ENCODE data around the gene WDR81.

The WDR81 gene

GRCh38 chr17:1745513-1746020, 21.1 kb downstream of the WDR81 start:
- no peaks in the 10 kb centered on the region for H3K27me3 ChIP-seq (ENCODE audit: insufficient read depth, poor library complexity, severe bottlenecking)
- H3K4me1 ChIP-seq (ENCODE audit: insufficient read depth, poor library complexity, severe bottlenecking) = no peaks in the 10 kb centered on the region
- no peaks in the 10 kb centered on the region for H3K36me3 ChIP-seq (ENCODE audit: low read depth)
- no peak overlapping the region for H3K4me3 ChIP-seq (ENCODE audit: severe bottlenecking)
- TF ChIP-seq CTCF (IDR thresholded peaks at IDR 0.05; ENCODE audit: poor library complexity, severe bottlenecking) = no peak
- no peaks in the 10 kb centered on the region for H3K9me3 ChIP-seq (ENCODE audit: severe bottlenecking)
- no peak overlapping the region for H3K27ac ChIP-seq (ENCODE audit: poor library complexity, severe bottlenecking)
- ATAC-seq (ENCODE audit: low read depth) = no peak
- peak; percentile 64 for DNase-seq (ENCODE audit: low spot score)

DNA sequence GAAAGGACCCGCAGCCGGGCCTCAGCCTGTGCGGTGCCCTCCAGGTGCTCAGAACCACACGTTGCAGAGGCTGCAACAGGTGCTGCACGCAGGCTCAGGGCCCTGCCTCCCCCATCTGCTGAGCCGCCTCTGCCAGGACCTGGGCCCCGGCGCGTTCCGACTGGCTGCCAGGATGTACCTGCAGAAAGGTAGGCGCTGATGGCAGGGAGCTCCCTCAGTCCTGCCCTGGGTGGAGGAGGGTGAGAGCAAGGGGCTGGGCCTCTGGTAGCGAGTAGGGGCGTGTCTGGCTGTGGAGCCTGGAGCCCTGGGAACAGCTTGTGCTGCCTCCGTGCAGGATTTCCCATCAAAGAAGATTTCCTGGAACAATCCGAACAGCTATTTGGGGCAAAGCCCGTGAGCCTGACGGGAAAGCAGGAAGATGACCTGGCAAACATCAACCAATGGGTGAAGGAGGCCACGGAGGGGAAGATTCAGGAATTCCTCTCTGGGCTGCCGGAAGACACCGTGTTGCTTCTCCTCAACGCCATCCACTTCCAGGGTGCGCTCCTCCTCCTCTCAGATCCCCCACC, 22.6 kb downstream of the WDR81 start:
- DNase-seq (ENCODE audit: low spot score) = peak; percentile 79
- no peaks in the 10 kb centered on the region for H3K27me3 ChIP-seq (ENCODE audit: insufficient read depth, poor library complexity, severe bottlenecking)
- peaks cover 4% of the 10 kb centered on the region for H3K4me1 ChIP-seq (ENCODE audit: insufficient read depth, poor library complexity, severe bottlenecking)
- no peak overlapping the region for H3K27ac ChIP-seq (ENCODE audit: poor library complexity, severe bottlenecking)
- ATAC-seq (ENCODE audit: low read depth) = peak; percentile 87
- TF ChIP-seq CTCF (IDR thresholded peaks at IDR 0.05; ENCODE audit: poor library complexity, severe bottlenecking) = no peak
- H3K9me3 ChIP-seq (ENCODE audit: severe bottlenecking) = no peaks in the 10 kb centered on the region
- no peaks in the 10 kb centered on the region for H3K36me3 ChIP-seq (ENCODE audit: low read depth)
- no peak overlapping the region for H3K4me3 ChIP-seq (ENCODE audit: severe bottlenecking)

- TF ChIP-seq CTCF (IDR thresholded peaks at IDR 0.05; ENCODE audit: poor library complexity, severe bottlenecking) = no peak
- peaks cover 13% of the 10 kb centered on the region for H3K4me1 ChIP-seq (ENCODE audit: insufficient read depth, poor library complexity, severe bottlenecking)
- H3K4me3 ChIP-seq (ENCODE audit: severe bottlenecking) = no peak overlapping the region
- H3K27ac ChIP-seq (ENCODE audit: poor library complexity, severe bottlenecking) = no peak overlapping the region
- DNase-seq (ENCODE audit: low spot score) (no peak), ATAC-seq (ENCODE audit: low read depth) (no peak)
- no peaks in the 10 kb centered on the region for H3K9me3 ChIP-seq (ENCODE audit: severe bottlenecking)
- no peaks in the 10 kb centered on the region for H3K27me3 ChIP-seq (ENCODE audit: insufficient read depth, poor library complexity, severe bottlenecking)
- no peaks in the 10 kb centered on the region for H3K36me3 ChIP-seq (ENCODE audit: low read depth)
These were observed 26.1 kb downstream of the WDR81 start for GRCh38 chr17:1750628-1751027.

- H3K36me3 ChIP-seq (ENCODE audit: low read depth) = no peaks in the 10 kb centered on the region
- peak overlapping the region; percentile 9 for H3K4me3 ChIP-seq (ENCODE audit: severe bottlenecking)
- TF ChIP-seq CTCF (IDR thresholded peaks at IDR 0.05; ENCODE audit: poor library complexity, severe bottlenecking) = no peak
- ATAC-seq (ENCODE audit: low read depth) (peak; percentile 88), DNase-seq (ENCODE audit: low spot score) (peak; percentile 66)
- no peaks in the 10 kb centered on the region for H3K27me3 ChIP-seq (ENCODE audit: insufficient read depth, poor library complexity, severe bottlenecking)
- no peaks in the 10 kb centered on the region for H3K9me3 ChIP-seq (ENCODE audit: severe bottlenecking)
- H3K4me1 ChIP-seq (ENCODE audit: insufficient read depth, poor library complexity, severe bottlenecking) = peaks cover 13% of the 10 kb centered on the region
- H3K27ac ChIP-seq (ENCODE audit: poor library complexity, severe bottlenecking) = peak overlapping the region; percentile 64
These were observed 28.1 kb downstream of the WDR81 start for GRCh38 chr17:1752425-1753262.
